Fibroblast of skin of back (primary cell): ENCODE measurements around the gene EMILIN2.
"Not testable (repeated sequence)": the region's sequence is repeated elsewhere in the genome, so short reads cannot be mapped to it uniquely, and the experiment has no call there.

Experiments used
- DNase-seq: peaks from one replicate; pipeline ENCODE4 v3.0.0-alpha.2; 2013

Gene EMILIN2

DNA sequence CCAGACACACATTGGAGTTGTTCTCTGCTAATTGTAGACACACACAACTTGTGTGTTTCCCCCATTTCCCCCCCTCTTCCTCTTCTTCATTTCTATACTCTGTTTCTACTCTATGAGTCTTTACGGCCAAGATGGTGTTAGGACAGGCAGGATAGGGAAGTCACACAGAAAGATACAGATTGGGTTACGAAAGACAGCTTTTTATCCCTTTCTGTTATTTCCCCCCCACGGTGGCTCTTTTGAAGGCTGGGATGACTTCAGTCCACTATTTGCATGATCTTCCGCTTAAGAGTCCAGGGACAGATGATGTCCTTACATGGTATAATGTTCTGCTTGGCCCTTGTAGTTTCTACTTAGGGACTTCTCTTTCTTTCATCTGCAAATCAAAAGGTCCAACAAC is 1.6 kb upstream of the EMILIN2 start:
- DNase-seq, result no peak

GRCh38 chr18:2847317-2848246 is 776 bp downstream of the EMILIN2 start:
- peak; percentile 52 for DNase-seq

- DNase-seq, result peak; percentile 35
Observed at GRCh38 chr18:2848247-2849246, 1.7 kb downstream of the EMILIN2 start.

DNA sequence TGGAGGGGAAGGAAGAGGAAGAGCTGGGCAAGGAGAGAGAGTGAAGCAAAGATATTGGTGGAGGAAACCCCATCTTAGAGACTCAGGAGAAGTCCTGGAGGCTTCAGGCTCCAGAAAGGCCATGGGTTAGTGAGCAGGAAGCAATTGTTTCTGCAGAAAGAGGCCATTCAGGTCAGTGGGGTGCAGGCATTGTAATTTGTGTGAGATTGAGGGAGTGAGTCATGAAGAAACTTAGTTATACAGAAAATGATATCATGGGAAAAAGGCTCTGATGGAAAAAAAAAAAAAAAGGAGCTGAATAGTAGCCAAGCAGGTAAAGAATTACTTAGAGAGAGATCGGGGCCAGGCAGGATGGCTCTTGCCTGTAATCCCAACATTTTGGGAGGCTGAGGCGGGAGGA is 4.0 kb downstream of the EMILIN2 start:
- DNase-seq, result no peak

DNA sequence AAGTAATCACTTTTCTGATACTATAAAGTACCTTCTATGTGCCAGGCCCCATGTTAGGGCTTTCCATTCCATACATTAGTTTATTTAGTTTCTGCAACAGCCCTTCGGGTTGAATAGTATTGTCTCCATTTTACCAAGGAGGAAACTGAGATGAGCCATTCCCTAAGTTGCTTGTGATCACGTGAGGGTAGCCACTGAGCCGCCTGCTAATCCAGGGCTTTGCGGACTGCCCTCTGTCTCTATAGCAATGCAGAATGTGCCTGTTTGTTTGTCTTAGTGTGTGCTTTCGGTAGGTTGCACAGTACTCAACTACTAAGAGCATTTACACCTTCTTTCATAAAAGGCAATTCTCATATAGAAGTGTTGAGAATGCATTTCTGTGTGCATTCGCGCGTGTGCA is 5.0 kb downstream of the EMILIN2 start:
- DNase-seq, result no peak

GRCh38 chr18:2852460-2852859 is 5.7 kb downstream of the EMILIN2 start:
- not testable (repeated sequence) for DNase-seq

DNA sequence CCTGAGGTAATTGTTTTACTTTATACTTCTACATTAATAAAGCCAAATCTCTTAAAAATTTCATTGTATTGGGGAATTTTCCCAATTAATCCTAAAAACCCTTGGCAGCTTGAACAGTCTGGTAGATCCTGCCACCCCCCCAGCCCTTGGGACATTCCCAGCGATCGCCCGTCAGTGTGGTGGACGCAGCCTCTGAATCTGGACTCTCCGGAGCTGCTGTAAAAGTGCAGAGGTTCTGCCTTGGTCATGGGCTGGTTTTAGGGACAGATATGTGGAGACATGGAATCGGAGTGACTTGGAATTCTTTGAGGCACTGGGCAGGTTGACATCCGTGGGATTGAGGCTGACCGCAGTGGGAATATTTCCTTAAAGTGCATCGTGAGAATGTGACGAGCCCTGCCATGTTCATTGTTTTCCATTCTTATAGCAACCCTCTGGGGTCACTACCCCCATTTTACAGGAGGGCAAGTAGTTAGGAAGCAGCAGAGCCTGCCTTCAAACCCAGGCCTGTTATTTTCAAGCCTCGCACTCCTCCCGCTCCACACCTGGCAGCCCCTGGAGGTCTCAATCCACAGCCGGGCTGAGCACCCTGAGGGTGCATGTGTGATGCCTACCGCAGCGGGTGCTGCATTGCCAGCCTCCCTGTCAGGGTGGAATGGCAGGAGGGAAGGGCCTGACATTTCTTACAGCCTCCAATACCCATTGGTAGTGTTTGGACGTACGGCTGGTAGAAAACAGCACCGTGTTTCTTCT is 6.5 kb downstream of the EMILIN2 start:
- DNase-seq, result no peak

GRCh38 chr18:2853926-2854664 is 7.3 kb downstream of the EMILIN2 start:
- DNase-seq, result peak; percentile 45

DNA sequence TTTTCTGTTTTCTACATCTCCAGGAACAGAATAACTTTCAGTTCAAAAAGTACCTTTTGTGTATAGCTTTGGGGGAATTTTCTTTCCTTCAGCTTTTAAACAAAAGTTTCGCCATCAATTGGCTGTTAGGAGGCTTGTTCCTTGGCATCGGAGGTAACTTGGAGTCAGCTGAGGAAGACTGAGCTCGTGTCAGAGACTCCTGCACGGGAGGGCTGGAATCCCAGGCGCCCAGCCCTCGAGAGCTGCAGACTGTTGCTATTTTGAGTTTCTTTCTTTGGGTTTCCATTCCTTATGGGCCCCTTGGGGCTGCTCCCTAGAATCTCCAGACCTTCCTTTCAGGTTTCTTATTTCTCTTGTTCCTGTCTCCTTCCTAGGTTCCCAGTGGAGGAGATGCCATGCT is 8.1 kb downstream of the EMILIN2 start:
- peak; percentile 48 for DNase-seq

DNA sequence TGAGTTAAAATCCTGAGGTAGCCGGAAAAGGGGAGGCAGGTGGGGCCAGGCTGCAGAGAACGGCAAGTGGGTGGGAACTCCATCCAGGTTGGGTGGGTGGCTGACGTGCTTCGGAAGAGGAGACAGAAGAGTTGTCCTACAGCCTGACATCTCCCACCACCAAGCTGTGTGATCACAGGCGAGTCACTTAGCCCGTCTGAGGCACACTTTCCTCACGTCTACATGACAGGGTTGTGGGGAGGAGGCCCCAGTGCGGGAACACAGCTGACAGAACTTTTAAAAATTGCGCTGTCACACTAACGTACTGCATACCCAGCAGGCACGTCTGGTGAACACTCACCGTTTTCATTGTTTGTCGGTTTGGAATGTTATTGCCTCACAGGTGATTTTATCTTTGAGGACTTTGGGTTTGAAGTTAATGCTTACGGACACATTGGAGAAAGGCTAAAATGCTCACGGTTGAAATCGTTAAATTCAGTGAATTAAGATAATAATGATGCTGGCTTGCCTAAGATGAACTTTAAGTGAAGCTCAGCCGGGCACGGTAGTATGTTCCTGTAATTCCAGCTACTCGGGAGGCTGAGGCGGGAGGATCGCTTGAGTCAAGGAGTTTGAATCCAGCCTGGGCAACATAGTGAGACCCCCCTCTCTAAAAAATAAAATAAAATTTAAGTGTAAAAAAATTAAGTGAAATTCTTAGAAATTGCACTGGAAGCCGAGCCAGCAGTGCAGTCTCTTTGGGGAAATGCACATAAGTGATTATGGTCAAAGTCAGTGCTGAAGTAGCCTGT is 8.9 kb downstream of the EMILIN2 start:
- DNase-seq, result peak; percentile 53

- peak; percentile 46 for DNase-seq
Observed at GRCh38 chr18:2856547-2857170, 9.9 kb downstream of the EMILIN2 start.

GRCh38 chr18:2857491-2858131 is 10.8 kb downstream of the EMILIN2 start:
- DNase-seq, result no peak

DNA sequence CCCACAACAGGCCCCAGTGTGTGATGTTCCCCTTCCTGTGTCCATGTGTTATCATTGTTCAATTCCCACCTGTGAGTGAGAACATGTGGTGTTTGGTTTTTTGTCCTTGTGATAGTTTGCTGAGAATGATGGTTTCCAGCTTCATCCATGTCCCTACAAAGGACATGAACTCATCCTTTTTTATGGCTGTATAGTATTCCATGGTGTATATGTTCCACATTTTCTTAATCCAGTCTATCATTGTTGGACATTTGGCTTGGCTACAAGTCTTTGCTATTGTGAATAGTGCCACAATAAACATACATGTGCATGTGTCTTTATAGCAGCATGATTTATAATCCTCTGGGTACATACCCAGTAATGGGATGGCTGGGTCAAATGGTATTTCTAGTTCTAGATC is 13.6 kb downstream of the EMILIN2 start:
- not testable (repeated sequence) for DNase-seq

DNA sequence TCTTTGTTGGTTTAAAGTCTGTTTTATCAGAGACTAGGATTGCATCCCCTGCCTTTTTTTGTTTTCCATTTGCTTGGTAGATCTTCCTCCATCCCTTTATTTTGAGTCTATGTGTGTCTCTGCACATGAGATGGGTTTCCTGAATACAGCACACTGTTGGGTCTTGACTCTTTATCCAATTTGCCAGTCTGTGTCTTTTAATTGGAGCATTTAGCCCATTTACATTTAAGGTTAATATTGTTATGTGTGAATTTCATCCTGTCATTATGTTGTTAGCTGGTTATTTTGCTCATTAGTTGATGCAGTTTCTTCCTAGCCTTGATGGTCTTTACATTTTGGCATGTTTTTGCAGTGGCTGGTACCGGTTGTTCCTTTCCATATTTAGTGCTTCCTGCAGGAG is 17.2 kb downstream of the EMILIN2 start:
- DNase-seq, result not testable (repeated sequence)

DNA sequence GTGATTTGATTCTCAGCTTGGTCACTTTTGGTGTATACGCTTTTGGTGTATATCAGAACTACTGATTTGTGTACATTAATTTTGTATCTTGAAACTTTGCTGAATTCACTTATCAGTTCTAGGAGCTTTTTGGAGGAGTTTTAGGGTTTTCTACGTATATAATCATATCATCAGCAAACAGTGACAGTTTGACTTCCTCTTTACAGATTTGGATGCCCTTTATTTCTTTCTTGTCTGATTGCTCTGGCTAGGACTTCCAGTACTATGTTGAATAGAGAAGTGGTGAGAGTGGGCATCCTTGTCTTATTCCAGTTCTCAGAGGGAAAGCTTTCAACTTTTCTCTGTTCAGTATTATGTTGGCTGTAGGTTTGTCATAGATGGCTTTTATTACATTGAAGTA is 19.7 kb downstream of the EMILIN2 start:
- not testable (repeated sequence) for DNase-seq

DNA sequence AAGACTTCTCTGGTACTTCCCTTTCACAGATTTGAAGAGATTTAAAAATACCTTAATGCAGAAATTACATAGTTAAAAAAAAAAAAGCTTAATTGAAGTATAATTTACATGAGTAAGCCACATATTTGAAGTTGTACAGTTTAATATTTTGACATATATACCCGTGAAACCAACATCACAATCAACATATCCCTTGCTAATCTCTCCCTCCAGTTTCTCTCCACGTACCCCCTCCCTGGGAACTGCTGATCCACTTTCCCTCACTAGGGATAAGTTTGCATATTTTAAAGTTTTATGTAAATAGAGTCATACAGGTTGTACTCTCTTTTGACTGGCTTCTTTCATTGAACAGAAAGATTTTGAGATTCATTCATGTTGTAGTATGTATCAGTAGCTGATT is 22.4 kb downstream of the EMILIN2 start:
- DNase-seq, result no peak

DNA sequence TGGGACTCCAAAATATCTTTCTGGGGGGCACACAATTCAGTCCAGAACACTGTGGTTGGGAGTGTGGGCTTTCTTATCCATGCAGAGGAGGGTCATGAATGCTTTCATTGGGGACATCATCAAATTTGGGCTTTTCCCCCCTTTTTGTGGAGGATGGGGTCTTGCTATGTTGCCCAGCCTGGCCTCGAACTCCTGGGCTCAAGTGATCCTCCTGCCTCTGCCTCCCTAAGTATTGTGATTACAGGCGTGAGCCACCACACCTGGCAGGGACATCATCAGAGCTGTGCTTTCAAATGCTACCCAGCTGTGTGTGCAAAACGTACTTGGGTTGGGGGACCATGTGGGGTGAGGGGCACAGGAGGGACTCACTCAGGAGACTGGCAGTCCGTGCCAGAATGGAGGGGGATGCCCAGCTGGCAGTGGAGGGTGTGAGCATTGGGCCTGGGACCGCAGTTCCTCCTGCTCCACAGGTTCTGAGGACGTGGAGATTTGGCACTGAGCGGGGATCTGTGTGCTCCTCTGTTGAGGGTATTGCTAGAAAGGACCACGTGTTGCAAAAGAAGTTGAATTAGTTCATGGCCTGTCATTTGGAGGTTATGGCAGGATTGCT is 24.4 kb downstream of the EMILIN2 start:
- DNase-seq, result no peak

DNA sequence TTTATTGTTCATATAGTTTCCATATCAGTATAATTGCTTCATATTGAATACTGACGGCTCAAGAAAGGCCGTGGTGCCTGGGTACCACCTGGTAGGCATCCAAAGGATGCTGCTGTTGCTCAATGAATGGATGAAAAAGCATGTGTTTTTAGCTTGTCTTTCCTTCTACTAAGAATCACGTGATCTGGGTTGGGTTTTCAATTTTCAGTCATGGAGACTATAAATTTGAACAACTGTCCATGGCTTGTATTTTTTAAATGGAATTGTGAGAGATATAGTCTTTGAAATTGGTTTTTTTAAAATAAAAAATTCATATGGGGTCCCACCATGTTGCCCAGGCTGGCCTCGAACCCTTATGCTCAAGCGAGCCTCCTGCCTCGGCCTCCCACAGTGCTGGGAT is 25.3 kb downstream of the EMILIN2 start:
- no peak for DNase-seq

- DNase-seq, result no peak
Observed at GRCh38 chr18:2874765-2875164, 28.0 kb downstream of the EMILIN2 start.
